Mesodermal cell (in vitro differentiated cells): ENCODE data around the gene UCMA.

Experiments used
- H3K27ac ChIP-seq: 2 replicates; pipeline ENCODE4 v1.7.0; 2013; ENCODE audit warnings: mild to moderate bottlenecking, low read depth, low read length, moderate library complexity; ENCODE audit not compliant: severe bottlenecking
- H3K36me3 ChIP-seq: 2 replicates; pipeline ENCODE4 v1.7.1; 2013; ENCODE audit warnings: mild to moderate bottlenecking, low read length, moderate library complexity; ENCODE audit not compliant: control insufficient read depth, insufficient read depth
- H3K4me1 ChIP-seq: one replicate; pipeline ENCODE4 v1.7.1; 2013; ENCODE audit warnings: mild to moderate bottlenecking, low read length; ENCODE audit not compliant: insufficient read depth, control insufficient read depth, poor library complexity, severe bottlenecking
- H3K4me3 ChIP-seq: 2 replicates; pipeline ENCODE4 v1.7.0; 2013; ENCODE audit warnings: low read length, control low read depth, mild to moderate bottlenecking; ENCODE audit not compliant: insufficient read depth, poor library complexity, severe bottlenecking; ENCODE audit errors: extremely low read depth
- H3K9me3 ChIP-seq: 2 replicates; pipeline ENCODE4 v1.7.1; 2013; ENCODE audit warnings: mild to moderate bottlenecking, low read length, moderate library complexity; ENCODE audit not compliant: control insufficient read depth
- WGBS, 2 experiments: methylation state at CpG; one replicate each; pipeline ENCODE4 v1.1.5; 2013; ENCODE audit warnings: missing lambda C conversion rate in 2 of 2; ENCODE audit not compliant: insufficient coverage in 2 of 2; 5-methylcytosine and 5-hydroxymethylcytosine counted together

Gene UCMA

DNA sequence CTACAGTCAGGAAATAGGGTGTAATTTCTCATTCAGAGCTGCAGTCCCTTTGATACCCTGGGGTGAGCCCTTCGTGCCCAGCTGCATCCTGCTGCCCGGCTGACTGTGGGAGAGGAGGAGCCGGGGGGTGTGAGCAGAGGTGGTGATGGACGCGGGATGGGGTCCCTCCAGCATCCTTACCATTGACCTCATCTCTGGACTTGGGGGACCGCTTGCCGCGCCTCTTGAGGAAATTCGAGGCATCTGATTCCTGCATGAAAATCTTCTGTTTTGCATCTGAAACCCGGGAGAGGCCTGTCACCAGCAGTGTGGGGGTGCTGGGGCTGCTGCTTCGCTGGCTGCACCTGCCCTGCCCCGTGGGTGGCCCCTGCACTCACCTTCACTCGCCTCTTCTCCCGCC, 816 bp downstream of the UCMA start:
- H3K27ac ChIP-seq: no peak overlapping the region
- H3K9me3 ChIP-seq: no peaks in the 10 kb centered on the region
- no peaks in the 10 kb centered on the region for H3K36me3 ChIP-seq
- 76 to 77% methylated on average over 11 of the region's 14 CpGs for WGBS, 2 experiments
- no peak overlapping the region for H3K4me3 ChIP-seq
- no peaks in the 10 kb centered on the region for H3K4me1 ChIP-seq

DNA sequence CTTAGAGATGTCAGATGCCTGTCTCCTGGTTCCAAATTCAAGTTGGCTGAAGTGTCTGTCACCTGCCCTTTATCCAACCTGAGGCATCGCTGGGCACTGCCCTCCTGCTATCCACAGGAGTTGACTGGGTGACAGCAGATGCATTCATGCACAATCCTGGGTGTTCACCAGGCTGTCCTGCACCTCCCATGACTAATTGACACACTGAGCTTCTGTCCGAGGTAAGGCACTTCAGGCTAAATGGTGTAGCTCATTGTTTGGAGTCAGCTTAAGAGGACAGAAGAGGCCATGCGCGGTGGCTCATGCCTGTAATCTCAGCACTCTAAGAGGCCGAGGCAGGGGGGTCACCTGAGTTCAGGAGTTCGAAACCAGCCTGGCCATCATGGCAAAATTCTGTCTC, 2.4 kb downstream of the UCMA start:
- H3K4me1 ChIP-seq: no peaks in the 10 kb centered on the region
- H3K27ac ChIP-seq: no peak overlapping the region
- H3K4me3 ChIP-seq: no peak overlapping the region
- no peaks in the 10 kb centered on the region for H3K9me3 ChIP-seq
- no peaks in the 10 kb centered on the region for H3K36me3 ChIP-seq
- WGBS, 2 experiments: 85 to 88% methylated on average over 6 of the region's 6 CpGs

DNA sequence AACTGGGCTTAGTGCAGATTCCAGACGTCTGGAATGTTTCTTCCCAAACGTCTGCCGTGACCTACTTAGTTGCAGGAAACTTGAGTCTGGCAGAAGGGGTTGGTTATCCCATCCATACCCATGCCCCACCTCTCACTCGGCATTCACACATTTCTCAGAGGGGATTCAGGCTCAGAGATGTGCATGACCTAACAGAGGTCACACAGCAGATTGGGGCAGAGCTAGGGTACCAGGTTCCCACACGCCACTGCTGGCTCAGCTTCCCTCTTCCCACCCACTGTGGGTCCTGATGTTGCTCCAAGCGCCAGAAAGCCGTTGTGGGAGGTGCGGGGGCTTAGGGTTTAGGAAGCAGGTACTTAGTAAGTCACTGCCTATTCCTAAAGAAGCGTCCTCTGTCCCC, 3.0 kb downstream of the UCMA start:
- no peaks in the 10 kb centered on the region for H3K4me1 ChIP-seq
- 84 to 96% methylated on average over 4 to 7 of the region's 9 CpGs for WGBS, 2 experiments
- no peaks in the 10 kb centered on the region for H3K36me3 ChIP-seq
- H3K27ac ChIP-seq: no peak overlapping the region
- H3K9me3 ChIP-seq: no peaks in the 10 kb centered on the region
- H3K4me3 ChIP-seq: no peak overlapping the region

DNA sequence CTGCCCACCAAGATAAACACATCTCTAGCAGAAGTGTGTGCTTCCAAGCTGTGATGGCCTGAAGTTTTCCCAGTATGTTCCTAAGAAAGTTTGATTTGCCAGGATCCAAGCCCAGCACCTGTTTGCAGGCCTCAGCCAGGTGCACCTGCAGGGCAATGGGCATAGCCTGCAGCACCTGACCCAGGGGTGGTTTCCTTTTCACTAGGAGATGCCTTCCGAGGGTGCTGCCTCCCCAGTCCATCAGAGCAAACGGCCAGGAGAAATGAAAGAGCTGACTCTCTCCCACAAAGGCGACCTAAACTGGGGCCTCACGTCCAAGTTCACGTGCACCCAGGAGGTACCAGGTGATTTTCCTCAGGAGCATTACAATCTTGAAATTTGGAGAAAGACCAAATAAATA, 7.1 kb downstream of the UCMA start:
- WGBS, 2 experiments: 88 to 94% methylated on average over 5 of the region's 5 CpGs
- H3K9me3 ChIP-seq: no peaks in the 10 kb centered on the region
- no peak overlapping the region for H3K4me3 ChIP-seq
- H3K36me3 ChIP-seq: no peaks in the 10 kb centered on the region
- H3K4me1 ChIP-seq: no peaks in the 10 kb centered on the region
- H3K27ac ChIP-seq: no peak overlapping the region

DNA sequence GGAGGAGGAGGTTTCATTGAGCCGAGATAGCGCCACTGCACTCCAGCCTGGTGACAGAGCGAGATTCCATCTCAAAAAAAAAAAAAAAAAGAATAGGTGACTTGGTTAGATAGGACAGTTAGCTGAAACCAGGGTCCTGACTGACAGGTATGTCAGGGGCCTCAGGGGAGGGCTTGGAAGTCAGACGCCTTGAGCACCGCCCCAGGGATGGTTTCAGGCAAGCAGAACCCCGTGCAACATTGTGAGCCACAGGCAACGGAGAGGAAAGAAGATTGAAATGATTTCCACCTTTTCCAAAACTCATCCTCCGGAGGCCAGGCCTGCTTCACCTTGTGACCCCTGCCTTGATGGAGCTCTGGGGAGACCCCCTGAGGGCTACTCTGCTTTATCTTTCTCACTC, 8.6 kb downstream of the UCMA start:
- WGBS, 2 experiments: 86% methylated on average over 4 to 6 of the region's 8 CpGs
- no peaks in the 10 kb centered on the region for H3K4me1 ChIP-seq

DNA sequence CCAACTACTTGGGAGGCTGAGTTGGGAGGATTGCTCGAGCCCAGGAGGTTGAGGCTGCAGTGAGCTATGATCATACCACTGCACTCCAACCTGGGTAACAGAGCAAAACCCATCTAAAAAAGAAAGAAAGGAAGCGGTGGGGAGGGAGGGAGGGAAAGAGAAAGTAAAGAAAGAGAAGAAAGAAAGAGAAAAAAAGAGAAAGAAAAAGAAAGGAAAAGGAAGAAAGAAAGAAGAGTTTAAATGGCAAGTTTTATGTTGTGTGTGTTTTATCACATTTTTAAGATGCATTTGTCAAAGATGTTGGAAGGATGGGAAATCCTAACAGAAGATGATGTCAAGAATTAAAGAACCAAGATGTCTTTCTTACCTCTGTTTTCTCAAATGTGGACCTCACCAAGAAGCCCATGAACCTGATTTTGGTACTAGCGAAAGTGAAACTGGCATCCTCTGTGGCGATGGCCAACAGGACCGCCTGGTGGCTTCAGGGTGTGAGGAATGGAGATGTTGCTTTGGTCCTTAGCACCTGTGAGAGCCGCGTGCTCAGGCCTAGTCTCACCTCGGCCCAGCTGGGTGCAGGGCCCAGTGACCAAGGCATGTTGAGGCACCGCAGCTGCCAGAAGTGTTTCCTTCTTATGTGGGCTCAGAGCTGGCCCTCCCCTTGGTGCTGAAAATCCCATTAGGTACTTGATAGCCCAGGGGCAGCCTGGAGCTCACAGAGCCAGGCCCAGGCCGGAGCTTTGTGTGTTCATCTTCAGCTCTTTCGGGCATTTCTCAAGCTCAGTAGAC, 9.8 kb downstream of the UCMA start:
- Histone ChIP-seq H3K9me3 (no peaks in the 10 kb centered on the region), H3K27ac (no peak overlapping the region), H3K4me1 (no peaks in the 10 kb centered on the region), H3K36me3 (no peaks in the 10 kb centered on the region), H3K4me3 (no peak overlapping the region)
- 84 to 95% methylated on average over 8 to 9 of the region's 11 CpGs for WGBS, 2 experiments

More for the DNA sequence above, 8.6 kb downstream of the UCMA start:
- H3K27ac ChIP-seq: no peak overlapping the region
- no peaks in the 10 kb centered on the region for H3K36me3 ChIP-seq
- no peaks in the 10 kb centered on the region for H3K9me3 ChIP-seq
- no peak overlapping the region for H3K4me3 ChIP-seq

DNA sequence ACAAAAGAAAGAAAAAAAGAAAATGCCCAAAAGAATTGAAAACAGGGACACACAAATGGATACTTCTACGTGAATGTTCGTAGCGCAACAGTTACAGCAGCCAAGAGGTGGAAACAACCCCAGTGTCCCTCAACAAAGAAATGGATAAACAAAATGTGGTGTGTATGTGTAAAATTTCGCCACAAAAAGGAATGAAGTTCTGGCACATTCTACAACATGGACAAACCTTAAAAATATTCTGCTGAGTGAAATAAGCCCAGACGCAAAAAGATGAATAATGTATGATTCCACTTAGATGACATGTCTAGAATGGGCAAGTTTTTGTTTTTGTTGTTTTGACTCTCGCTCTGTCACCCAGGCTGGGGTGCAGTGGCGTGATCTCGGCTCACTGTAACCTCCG, 10.9 kb downstream of the UCMA start:
- no peak overlapping the region for H3K4me3 ChIP-seq
- no peak overlapping the region for H3K27ac ChIP-seq
- H3K9me3 ChIP-seq: no peaks in the 10 kb centered on the region
- no peaks in the 10 kb centered on the region for H3K36me3 ChIP-seq
- H3K4me1 ChIP-seq: no peaks in the 10 kb centered on the region
- WGBS, 2 experiments: 90 to 93% methylated on average over 5 to 7 of the region's 9 CpGs

DNA sequence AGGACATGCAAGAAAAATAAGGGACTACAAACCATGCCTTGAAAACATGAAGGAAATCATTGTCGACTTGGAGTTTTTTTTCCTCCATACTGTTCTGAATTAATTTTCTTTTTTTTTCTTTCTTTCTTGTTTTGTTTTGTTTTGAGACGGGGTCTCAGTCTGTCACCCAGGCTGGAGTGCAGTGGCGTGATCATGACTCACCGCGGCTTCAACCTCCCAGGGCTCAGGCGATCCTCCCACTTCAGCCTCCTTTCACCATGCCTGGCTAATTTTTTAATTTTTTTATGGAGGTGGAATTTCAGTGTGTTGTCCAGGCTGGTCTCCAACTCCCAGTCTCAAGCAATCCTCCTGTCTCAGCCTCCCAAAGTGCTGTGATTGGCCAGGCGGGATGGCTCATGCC, 11.6 kb downstream of the UCMA start:
- Histone ChIP-seq H3K4me1 (no peaks in the 10 kb centered on the region), H3K36me3 (no peaks in the 10 kb centered on the region), H3K4me3 (no peak overlapping the region), H3K9me3 (no peaks in the 10 kb centered on the region), H3K27ac (no peak overlapping the region)
- whole genome bisulfite sequencing, 2 experiments: 95 to 100% methylated on average over 1 to 3 of the region's 7 CpGs

DNA sequence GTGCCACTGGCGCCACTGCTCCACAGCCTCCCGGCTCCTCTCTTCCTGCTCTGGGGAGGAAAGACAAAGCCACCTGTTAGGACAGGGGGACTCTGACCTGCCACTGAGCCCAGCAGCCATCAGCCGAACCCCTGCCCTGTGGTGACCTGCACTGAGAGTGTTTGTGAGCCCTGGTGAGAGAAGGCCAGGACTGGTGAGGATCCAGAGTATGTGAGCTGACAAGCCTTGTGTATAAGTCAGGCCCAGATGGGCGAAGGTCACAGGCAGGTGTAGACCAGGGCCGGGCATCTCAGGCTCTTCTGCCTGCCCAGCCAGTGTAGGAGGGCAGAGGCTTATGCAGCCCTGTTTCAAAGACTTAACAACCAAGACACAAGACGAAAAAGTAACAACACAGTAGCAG, 12.0 kb downstream of the UCMA start:
- 93 to 98% methylated on average over 5 of the region's 6 CpGs for WGBS, 2 experiments
- no peaks in the 10 kb centered on the region for H3K4me1 ChIP-seq
- H3K9me3 ChIP-seq: no peaks in the 10 kb centered on the region
- no peaks in the 10 kb centered on the region for H3K36me3 ChIP-seq
- H3K4me3 ChIP-seq: no peak overlapping the region
- no peak overlapping the region for H3K27ac ChIP-seq

DNA sequence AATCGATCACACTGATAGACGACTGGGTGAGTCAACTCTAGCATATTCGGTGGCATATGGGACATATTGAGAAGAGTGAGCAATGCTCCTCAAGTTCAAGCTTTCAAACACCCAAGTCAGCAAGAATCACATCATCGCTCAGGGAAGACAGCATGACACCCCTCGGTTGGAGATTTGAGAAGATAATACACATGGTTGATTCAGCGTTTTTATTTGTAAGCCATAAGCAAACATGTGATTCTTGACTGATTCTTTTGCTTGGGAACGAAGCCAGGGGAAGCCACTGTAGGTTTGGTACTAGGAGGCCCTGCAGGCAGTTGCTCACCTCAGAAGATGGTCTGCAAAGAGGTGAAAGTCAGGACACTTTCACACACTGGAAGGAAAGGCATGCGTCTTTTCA, 12.6 kb downstream of the UCMA start:
- H3K4me1 ChIP-seq: no peaks in the 10 kb centered on the region
- H3K36me3 ChIP-seq: no peaks in the 10 kb centered on the region
- WGBS, 2 experiments: 92 to 96% methylated on average over 4 to 5 of the region's 8 CpGs
- H3K27ac ChIP-seq: no peak overlapping the region
- no peak overlapping the region for H3K4me3 ChIP-seq
- H3K9me3 ChIP-seq: no peaks in the 10 kb centered on the region
